Stimulated activated CD8-positive, alpha-beta memory T cell treated with anti-CD3 and anti-CD28 coated beads, Interleukin-7, amount 100 ng/mL, for 24 hours (primary cell): ENCODE measurements around the gene UACA.
"Not testable (repeated sequence)": the region's sequence is repeated elsewhere in the genome, so short reads cannot be mapped to it uniquely, and the experiment has no call there.

Experiments
- DNase-seq: peaks from one replicate; pipeline ENCODE4 v3.0.0-alpha.2; 2020; ENCODE audit warnings: low read depth

UACA gene

DNA sequence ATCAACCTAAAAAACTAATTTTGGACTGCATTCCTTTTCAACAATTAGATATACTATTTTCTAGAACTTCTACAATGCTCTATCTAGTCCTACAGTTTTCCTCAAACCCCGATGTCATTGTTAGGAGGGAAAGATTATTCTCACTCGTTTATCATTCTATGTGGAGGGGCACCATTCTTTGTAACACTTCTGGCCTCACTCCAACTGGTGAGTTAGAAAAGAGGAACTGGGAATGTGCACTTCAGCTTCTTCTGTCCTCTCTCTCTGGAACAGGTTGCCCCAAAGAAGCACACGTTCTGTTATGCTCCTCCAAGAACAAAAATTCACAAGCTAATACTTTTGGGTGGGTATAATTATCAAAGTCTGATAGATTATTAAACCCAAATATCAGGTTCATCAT, 137.9 kb downstream of the UACA start:
- DNase-seq = no peak

- no peak for DNase-seq
Measured at GRCh38 chr15:70625011-70625410, 138.3 kb downstream of the UACA start.

GRCh38 chr15:70618929-70619328, 144.4 kb downstream of the UACA start:
- no peak for DNase-seq

GRCh38 chr15:70617911-70618287, 145.5 kb downstream of the UACA start:
- no peak for DNase-seq

- DNase-seq = no peak
Measured at GRCh38 chr15:70617076-70617910, 146.1 kb downstream of the UACA start.

- DNase-seq = not testable (repeated sequence)
Measured at GRCh38 chr15:70616311-70616756, 147.0 kb downstream of the UACA start.

DNA sequence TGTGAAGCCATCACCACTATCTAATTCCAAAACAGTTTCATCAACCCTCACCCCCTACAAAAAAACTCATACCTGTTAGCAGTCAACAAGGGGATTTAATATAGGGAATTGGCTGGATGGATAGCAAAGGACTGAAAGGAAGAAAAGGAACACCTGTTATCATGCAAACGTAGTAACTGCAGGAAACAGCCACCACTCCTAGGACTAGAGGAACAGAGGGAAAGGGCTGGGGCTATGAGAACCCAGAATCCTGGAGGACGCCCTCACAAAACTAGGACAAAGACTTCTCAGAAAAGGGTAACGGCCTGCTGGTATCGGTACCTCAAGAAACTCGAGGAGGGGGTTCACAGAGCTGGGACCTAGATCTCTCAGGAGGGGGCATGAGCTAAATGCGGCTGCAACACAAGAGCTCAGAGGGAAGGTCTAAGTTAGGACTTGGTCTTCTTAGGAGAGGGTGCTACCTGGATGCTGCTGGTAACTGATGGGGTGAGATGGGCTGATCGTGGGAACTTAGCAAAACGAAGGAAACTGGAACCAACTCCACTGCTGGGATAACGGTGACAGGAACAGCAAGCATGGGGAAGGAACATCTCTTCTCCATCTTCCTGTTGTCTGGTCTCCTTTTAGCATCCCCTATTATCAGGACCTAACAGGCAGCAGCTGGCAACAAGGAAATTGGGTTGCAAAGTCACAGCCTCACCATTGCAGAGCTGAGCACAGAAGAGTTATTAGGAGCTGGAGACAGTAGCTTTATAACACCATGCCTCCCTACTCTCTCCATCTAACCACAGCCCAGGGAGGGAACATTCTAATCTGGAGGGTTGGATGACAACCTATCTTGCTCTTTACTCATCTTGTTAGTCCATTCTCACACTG, 147.7 kb downstream of the UACA start:
- DNase-seq = no peak

DNA sequence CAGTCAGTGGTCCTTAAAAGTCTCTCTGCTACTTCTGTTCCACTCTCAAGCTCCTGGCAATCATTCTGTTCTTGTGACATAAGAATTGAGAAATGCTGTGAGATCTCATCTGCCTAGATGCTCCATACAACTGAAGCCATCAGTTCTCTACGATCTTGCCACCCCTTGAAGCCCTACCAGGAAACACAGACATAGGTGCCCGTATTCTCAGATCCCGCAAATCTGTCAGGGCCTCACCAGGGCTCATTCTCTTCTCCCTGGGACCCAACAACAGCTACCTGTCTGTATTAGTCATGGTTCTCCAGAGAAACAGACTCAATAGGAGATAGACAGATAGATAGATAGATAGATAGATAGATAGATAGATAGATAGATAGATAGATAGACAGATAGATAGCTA, 149.1 kb downstream of the UACA start:
- no peak for DNase-seq

DNA sequence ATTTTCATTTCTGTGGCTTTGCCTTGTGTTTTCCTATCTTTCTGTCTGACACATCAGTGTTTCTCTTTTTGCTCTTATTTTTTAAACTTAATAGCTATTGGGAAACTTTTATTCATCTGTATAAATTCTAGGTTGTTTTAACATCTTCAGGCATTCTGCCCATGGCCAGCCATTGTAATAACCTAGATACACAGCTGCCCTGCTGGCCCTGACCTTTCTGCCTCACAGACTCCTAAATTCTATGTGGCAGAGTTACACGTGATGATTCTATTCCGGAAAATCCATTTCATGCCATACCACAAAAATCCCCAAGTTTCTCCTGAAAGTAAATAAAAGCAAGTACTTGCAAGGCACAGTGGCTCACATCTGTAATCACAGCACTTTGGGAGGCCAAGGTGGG, 150.1 kb downstream of the UACA start:
- no peak for DNase-seq

DNA sequence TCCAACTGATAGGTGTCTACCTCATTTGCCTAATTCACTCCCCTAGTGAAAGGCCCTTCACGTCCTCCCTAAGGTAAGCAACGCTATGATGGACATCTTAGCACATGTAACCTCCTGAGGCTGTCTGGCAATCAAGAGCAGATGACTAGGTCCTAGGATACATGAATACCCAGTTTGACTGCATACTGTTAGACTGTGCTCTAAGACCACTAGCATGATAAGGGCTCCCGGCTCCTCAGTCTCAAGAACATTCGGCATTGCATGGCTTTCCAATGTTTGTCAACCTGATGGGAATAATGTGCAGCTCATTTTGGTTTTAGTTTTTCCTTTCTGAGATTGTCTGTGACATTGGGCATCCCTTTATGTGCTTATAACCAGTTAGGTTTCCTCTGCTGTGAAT, 152.1 kb downstream of the UACA start:
- no peak for DNase-seq

DNA sequence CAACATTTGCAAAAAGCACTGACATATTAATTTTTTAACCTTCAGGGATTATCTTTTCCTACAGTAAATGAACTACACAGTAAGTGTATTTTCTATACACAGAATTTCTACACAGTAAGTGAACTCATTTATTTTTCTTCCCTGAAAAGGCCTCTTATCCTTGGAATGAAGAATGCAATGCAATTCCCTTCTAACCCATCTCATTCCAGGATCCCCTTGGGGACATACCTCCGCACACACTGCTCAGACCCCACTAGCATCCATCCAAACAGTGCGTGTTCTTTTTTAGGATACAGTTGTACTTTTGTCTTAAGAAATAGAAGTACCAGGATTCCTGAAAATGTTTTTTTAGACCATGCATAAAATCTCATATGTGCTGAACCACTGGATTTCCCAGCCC, 152.8 kb downstream of the UACA start:
- DNase-seq = no peak

DNA sequence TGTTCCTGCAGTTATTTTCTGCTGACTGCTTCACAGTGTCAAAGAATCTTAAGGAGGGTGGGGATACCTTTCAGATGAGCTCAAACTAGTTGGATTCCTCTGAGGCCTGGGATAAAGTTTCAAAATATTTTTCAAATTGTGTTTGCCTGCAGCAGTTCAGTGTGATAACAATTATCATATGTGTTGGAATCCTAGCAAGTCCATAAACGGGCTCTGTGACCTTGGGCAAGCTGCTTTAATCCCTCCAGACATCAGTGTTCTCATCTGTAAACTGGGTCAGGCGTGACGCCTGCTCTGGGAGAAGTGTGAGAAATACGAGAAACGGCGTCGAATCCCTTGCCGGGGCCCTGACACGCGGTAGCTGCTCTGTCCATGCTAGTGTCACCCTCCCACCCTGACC, 153.5 kb downstream of the UACA start:
- no peak for DNase-seq

DNA sequence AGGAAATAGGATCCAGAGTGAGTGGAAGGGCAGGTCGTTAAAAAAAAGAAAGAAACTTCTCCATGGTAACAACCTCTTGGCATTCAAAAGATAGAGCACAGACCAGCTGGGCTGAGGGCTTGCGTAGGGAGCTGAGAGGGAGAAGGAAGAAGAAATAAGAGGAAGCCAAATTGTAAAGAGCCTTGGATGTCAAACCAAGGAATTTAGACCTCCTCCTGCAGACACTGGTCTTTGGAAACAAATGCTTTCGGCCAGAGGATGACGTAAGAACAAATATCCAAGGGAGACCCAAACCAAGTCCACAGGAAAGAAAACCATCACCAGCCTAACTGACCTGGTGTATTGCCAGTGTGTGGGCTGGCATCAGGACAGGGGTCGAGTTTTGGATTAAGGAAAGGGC, 155.2 kb downstream of the UACA start:
- no peak for DNase-seq

- no peak for DNase-seq
Measured at GRCh38 chr15:70605606-70606410, 157.6 kb downstream of the UACA start.

- DNase-seq = no peak
Measured at GRCh38 chr15:70604666-70605315, 158.6 kb downstream of the UACA start.
